ENCODE data around the gene CCDC110.
A peak's percentile ranks its signal among the peaks of the same experiment; 100 is the strongest.

The CCDC110 gene

GRCh38 chr4:185504098-185505047 lies 32.8 kb upstream of the CCDC110 start:
- Histone ChIP-seq H2BK5ac (ENCODE audit: low read depth, low read length, poor library complexity, severe bottlenecking) (no peak overlapping the region), H2AK5ac (ENCODE audit: low read length, severe bottlenecking) (no peak overlapping the region), H4K91ac (ENCODE audit: low read length) (no peak overlapping the region), H3K14ac (ENCODE audit: low read length in 2 of 2) (no peak overlapping the region), H3K27me3 (ENCODE audit: control insufficient read depth in 1 of 2, insufficient read depth in 1 of 2, low read length in 2 of 2) (peaks cover 0 to 5% of the 10 kb centered on the region in 2 experiments), H3K23ac (ENCODE audit: low read length in 2 of 2) (no peak overlapping the region), H3K4me2 (ENCODE audit: low read length, poor library complexity, severe bottlenecking) (no peak overlapping the region), H3K9ac (ENCODE audit: low read length) (no peak overlapping the region), H3K18ac (ENCODE audit: low read depth in 1 of 2, low read length in 2 of 2) (no peak overlapping the region), H3K4me1 (ENCODE audit: control insufficient read depth, insufficient read depth, low read depth, low read length) (no peaks in the 10 kb centered on the region), H2BK15ac (ENCODE audit: low read depth, poor library complexity, severe bottlenecking) (no peak overlapping the region), H3K9me3 (ENCODE audit: control insufficient read depth, low read length) (peaks cover 3% of the 10 kb centered on the region), H3K27ac (ENCODE audit: low read length, poor library complexity, severe bottlenecking) (no peak overlapping the region), H4K8ac (ENCODE audit: low read length) (no peak overlapping the region), H2AFZ (ENCODE audit: low read depth, low read length) (no peak overlapping the region), H3K36me3 (ENCODE audit: control insufficient read depth in 1 of 2, insufficient read depth in 2 of 2, low read depth in 1 of 2, low read length in 2 of 2) (no peaks in the 10 kb centered on the region), H3K4me3 (ENCODE audit: insufficient read depth in 1 of 2, low read depth in 1 of 2, low read length in 2 of 2) (peak overlapping the region in 1 of 2 experiments; percentile 22), H2BK120ac (ENCODE audit: low read depth, low read length) (no peak overlapping the region), H3K79me1 (replicated peaks; ENCODE audit: low read length, poor library complexity, severe bottlenecking) (no peaks in the 10 kb centered on the region), H2BK12ac (ENCODE audit: low read length in 2 of 2) (no peak overlapping the region), H3K4ac (ENCODE audit: low read depth in 1 of 2, low read length in 2 of 2) (no peak overlapping the region)
- peak; percentile 67 for DNase-seq
- WGBS: 89% methylated on average over 20 of the region's 21 CpGs

DNA sequence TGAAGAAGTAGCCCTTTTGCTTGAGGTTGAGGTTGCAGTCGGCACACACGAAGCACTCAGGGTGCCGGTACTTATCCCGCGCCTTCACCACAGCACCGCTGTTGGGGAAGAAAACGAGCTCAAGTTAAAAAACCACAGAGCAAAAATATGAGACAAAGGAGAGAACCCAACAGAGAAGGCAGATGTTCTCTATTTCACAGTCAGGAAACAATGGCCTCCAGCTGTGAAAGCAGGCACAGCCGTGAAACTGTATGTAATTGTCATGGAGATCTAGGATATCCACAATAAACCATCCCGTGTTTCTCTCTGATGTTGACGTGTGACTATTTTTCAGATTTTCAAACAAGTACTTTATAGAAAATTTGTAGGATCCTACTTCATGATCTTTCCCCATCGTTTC lies 30.9 kb upstream of the CCDC110 start:
- Histone ChIP-seq H3K4me2 (ENCODE audit: low read length, poor library complexity, severe bottlenecking) (no peak overlapping the region), H2BK5ac (ENCODE audit: low read depth, low read length, poor library complexity, severe bottlenecking) (no peak overlapping the region), H4K8ac (ENCODE audit: low read length) (no peak overlapping the region), H2AFZ (ENCODE audit: low read depth, low read length) (no peak overlapping the region), H3K4ac (ENCODE audit: low read depth in 1 of 2, low read length in 2 of 2) (no peak overlapping the region), H2BK120ac (ENCODE audit: low read depth, low read length) (no peak overlapping the region), H3K36me3 (ENCODE audit: control insufficient read depth in 1 of 2, insufficient read depth in 2 of 2, low read depth in 1 of 2, low read length in 2 of 2) (no peaks in the 10 kb centered on the region), H4K91ac (ENCODE audit: low read length) (no peak overlapping the region), H3K14ac (ENCODE audit: low read length in 2 of 2) (no peak overlapping the region), H3K4me1 (ENCODE audit: control insufficient read depth, insufficient read depth, low read depth, low read length) (no peaks in the 10 kb centered on the region), H3K4me3 (ENCODE audit: insufficient read depth in 1 of 2, low read depth in 1 of 2, low read length in 2 of 2) (no peak overlapping the region), H2AK5ac (ENCODE audit: low read length, severe bottlenecking) (no peak overlapping the region), H3K9me3 (ENCODE audit: control insufficient read depth, low read length) (peaks cover 3% of the 10 kb centered on the region), H3K79me1 (replicated peaks; ENCODE audit: low read length, poor library complexity, severe bottlenecking) (no peaks in the 10 kb centered on the region), H3K27ac (ENCODE audit: low read length, poor library complexity, severe bottlenecking) (no peak overlapping the region), H2BK12ac (ENCODE audit: low read length in 2 of 2) (no peak overlapping the region), H2BK15ac (ENCODE audit: low read depth, poor library complexity, severe bottlenecking) (no peak overlapping the region), H3K18ac (ENCODE audit: low read depth in 1 of 2, low read length in 2 of 2) (peak overlapping the region in 1 of 2 experiments; percentile 21), H3K23ac (ENCODE audit: low read length in 2 of 2) (no peak overlapping the region), H3K27me3 (ENCODE audit: control insufficient read depth in 1 of 2, insufficient read depth in 1 of 2, low read length in 2 of 2) (peaks cover 0 to 5% of the 10 kb centered on the region in 2 experiments), H3K9ac (ENCODE audit: low read length) (no peak overlapping the region)
- 84% methylated on average over 10 of the region's 11 CpGs for WGBS
- DNase-seq: no peak

DNA sequence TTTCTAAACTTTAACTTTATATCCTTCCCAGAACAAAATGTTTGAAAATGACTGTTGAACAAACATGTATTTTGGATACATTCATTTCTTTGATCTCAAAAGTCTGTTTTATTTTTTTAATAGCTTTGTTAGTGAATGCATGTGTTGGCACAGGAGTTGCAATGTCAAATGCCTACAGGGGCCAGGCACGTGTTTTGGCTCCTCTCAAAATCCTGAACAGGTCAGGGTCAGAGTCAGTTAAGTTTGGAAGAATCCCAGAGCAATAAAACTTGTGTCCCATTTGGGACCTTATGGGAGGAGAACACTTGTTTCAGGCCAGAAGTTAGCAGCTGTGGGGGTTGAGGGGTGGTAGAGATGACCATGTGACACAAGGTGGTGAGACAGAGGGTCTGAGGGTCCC lies 29.0 kb upstream of the CCDC110 start:
- Histone ChIP-seq H3K4me3 (ENCODE audit: insufficient read depth in 1 of 2, low read depth in 1 of 2, low read length in 2 of 2) (no peak overlapping the region), H3K9me3 (ENCODE audit: control insufficient read depth, low read length) (peaks cover 3% of the 10 kb centered on the region), H3K27me3 (ENCODE audit: control insufficient read depth in 1 of 2, insufficient read depth in 1 of 2, low read length in 2 of 2) (peaks cover 0 to 5% of the 10 kb centered on the region in 2 experiments), H3K4me1 (ENCODE audit: control insufficient read depth, insufficient read depth, low read depth, low read length) (no peaks in the 10 kb centered on the region), H3K14ac (ENCODE audit: low read length in 2 of 2) (no peak overlapping the region), H2AK5ac (ENCODE audit: low read length, severe bottlenecking) (no peak overlapping the region), H3K23ac (ENCODE audit: low read length in 2 of 2) (no peak overlapping the region), H3K36me3 (ENCODE audit: control insufficient read depth in 1 of 2, insufficient read depth in 2 of 2, low read depth in 1 of 2, low read length in 2 of 2) (no peaks in the 10 kb centered on the region), H2BK120ac (ENCODE audit: low read depth, low read length) (no peak overlapping the region), H3K27ac (ENCODE audit: low read length, poor library complexity, severe bottlenecking) (no peak overlapping the region), H2BK5ac (ENCODE audit: low read depth, low read length, poor library complexity, severe bottlenecking) (no peak overlapping the region), H3K9ac (ENCODE audit: low read length) (no peak overlapping the region), H2BK12ac (ENCODE audit: low read length in 2 of 2) (no peak overlapping the region), H3K4ac (ENCODE audit: low read depth in 1 of 2, low read length in 2 of 2) (no peak overlapping the region), H4K91ac (ENCODE audit: low read length) (no peak overlapping the region), H3K79me1 (replicated peaks; ENCODE audit: low read length, poor library complexity, severe bottlenecking) (no peaks in the 10 kb centered on the region), H4K8ac (ENCODE audit: low read length) (no peak overlapping the region), H3K18ac (ENCODE audit: low read depth in 1 of 2, low read length in 2 of 2) (no peak overlapping the region), H2AFZ (ENCODE audit: low read depth, low read length) (no peak overlapping the region), H3K4me2 (ENCODE audit: low read length, poor library complexity, severe bottlenecking) (no peak overlapping the region), H2BK15ac (ENCODE audit: low read depth, poor library complexity, severe bottlenecking) (no peak overlapping the region)
- WGBS: 83% methylated on average over 1 of the region's 1 CpG
- DNase-seq: no peak

DNA sequence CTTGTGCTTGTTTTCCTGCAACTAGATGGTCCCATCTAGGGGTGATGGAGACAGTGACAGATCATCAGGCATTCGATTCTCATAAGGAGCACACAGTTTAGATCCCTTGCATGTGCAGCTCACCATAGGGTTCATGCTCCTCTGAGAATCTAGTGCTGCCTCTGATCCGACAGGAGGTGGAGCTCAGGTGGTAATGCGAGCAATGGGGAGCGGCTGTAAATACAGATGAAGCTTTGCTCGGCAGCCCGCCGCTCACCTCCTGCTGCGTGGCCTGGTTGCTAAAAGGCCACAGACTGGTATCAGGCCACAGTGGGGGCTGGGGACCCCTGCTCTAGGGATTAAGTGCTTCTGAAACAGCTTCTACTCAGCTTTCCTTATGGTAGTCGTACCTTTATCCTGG lies 28.5 kb upstream of the CCDC110 start:
- Histone ChIP-seq H2AK5ac (ENCODE audit: low read length, severe bottlenecking) (no peak overlapping the region), H3K4me1 (ENCODE audit: control insufficient read depth, insufficient read depth, low read depth, low read length) (no peaks in the 10 kb centered on the region)

More for the DNA sequence above, 28.5 kb upstream of the CCDC110 start:
- H3K27ac ChIP-seq (ENCODE audit: low read length, poor library complexity, severe bottlenecking): no peak overlapping the region
- H3K27me3 ChIP-seq (ENCODE audit: control insufficient read depth in 1 of 2, insufficient read depth in 1 of 2, low read length in 2 of 2): peaks cover 0 to 5% of the 10 kb centered on the region in 2 experiments
- H3K79me1 ChIP-seq (replicated peaks; ENCODE audit: low read length, poor library complexity, severe bottlenecking): no peaks in the 10 kb centered on the region
- no peak overlapping the region for H3K23ac ChIP-seq (ENCODE audit: low read length in 2 of 2)
- 97% methylated on average over 9 of the region's 9 CpGs for WGBS
- H2AFZ ChIP-seq (ENCODE audit: low read depth, low read length): no peak overlapping the region
- H3K14ac ChIP-seq (ENCODE audit: low read length in 2 of 2): no peak overlapping the region
- no peak overlapping the region for H4K8ac ChIP-seq (ENCODE audit: low read length)
- no peak overlapping the region for H2BK5ac ChIP-seq (ENCODE audit: low read depth, low read length, poor library complexity, severe bottlenecking)
- H3K4me2 ChIP-seq (ENCODE audit: low read length, poor library complexity, severe bottlenecking): no peak overlapping the region
- H2BK120ac ChIP-seq (ENCODE audit: low read depth, low read length): no peak overlapping the region
- H2BK12ac ChIP-seq (ENCODE audit: low read length in 2 of 2): no peak overlapping the region
- H3K36me3 ChIP-seq (ENCODE audit: control insufficient read depth in 1 of 2, insufficient read depth in 2 of 2, low read depth in 1 of 2, low read length in 2 of 2): no peaks in the 10 kb centered on the region
- no peak for DNase-seq
- no peak overlapping the region for H3K4ac ChIP-seq (ENCODE audit: low read depth in 1 of 2, low read length in 2 of 2)
- no peak overlapping the region for H3K9ac ChIP-seq (ENCODE audit: low read length)
- no peak overlapping the region for H2BK15ac ChIP-seq (ENCODE audit: low read depth, poor library complexity, severe bottlenecking)
- peaks cover 3% of the 10 kb centered on the region for H3K9me3 ChIP-seq (ENCODE audit: control insufficient read depth, low read length)
- no peak overlapping the region for H3K18ac ChIP-seq (ENCODE audit: low read depth in 1 of 2, low read length in 2 of 2)
- no peak overlapping the region for H4K91ac ChIP-seq (ENCODE audit: low read length)
- H3K4me3 ChIP-seq (ENCODE audit: insufficient read depth in 1 of 2, low read depth in 1 of 2, low read length in 2 of 2): no peak overlapping the region
